ENCODE data around the gene TAF10.
A peak's percentile ranks its signal among the peaks of the same experiment; 100 is the strongest.

Gene TAF10

DNA sequence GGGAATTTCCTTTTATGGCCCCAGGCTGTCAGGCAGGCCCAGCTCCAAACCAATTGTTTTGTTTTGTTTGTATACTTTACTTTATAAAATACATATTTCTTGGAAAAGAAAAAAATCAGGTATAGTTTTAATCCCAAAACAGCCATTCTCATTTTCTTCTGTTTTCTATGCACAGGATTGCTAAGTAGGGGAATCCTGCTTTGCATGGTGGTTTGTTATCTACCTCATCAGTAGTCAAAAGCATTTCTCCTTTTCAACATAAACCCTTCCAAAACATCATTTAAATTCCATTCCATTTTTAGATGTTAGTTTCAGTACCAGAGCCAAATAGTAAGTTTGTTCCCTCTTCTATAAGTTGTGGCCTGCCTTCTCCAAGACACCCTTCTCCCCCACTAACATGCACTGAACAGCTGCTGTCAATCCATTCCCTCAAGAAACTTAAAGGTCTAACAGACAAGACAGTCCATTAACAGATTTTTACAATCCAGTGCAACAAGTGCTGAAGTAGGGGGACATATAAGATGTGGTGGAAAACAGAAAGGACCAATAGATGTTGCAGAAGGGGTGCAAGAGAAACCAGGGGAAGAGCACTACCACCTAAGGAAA, 4.7 kb downstream of the TAF10 start:
- no peak for DNase-seq (ENCODE audit: low spot score)

DNA sequence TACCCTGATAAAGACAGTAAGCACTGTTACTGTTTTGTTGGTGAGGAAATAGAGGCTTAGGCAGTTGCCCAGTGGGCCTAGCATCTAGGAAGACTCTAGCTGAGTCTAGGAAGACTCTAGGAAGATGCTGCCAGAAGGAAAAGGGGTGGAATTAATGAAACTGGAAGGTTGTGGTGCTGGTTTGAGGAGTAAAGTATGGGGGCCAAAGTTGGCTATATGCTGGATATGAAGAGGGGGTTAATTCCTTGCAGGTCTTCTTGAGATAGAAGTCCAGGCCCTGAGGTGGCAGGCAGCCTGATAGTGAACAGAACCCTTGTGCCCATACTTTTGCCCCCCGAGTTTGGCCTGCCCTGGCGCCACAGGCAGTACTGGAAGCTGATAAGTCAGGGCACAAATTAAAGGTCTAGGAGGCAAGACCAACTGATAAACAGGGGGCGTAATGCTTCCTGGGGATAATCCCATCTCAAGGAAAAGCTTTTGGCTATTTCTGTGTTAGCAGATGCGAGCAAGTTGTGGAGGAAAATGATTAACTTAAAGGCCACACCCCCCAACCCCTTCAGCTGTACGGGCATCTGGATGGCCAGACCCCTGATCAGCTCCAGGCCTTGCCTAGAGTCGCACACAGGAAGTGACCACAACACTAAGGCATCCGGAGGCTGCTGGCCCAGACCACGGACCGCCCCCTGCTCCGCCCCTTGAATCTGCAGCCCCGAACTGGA, 5.4 kb downstream of the TAF10 start:
- peak; percentile 96 for DNase-seq (ENCODE audit: low spot score)

DNA sequence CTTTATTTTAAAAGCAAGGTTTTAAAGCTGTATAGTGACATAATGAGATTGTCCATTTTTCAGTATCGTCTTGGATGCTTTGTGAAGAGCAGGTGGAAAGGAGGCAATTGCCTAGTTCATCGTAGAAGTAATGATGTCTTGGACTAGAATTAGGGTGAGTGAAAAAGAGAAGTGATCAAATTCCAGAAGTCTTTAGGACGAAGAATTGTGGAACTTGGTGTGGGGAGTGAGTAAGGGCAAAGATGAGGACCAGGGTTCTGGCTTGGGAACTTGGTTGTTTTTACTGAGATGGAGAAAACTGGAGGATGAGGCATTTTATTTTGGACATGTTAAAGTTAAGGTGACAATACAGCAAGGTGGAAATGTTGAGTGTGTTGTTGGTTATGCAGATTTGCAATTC, 7.2 kb downstream of the TAF10 start:
- no peak for DNase-seq (ENCODE audit: low spot score)

DNA sequence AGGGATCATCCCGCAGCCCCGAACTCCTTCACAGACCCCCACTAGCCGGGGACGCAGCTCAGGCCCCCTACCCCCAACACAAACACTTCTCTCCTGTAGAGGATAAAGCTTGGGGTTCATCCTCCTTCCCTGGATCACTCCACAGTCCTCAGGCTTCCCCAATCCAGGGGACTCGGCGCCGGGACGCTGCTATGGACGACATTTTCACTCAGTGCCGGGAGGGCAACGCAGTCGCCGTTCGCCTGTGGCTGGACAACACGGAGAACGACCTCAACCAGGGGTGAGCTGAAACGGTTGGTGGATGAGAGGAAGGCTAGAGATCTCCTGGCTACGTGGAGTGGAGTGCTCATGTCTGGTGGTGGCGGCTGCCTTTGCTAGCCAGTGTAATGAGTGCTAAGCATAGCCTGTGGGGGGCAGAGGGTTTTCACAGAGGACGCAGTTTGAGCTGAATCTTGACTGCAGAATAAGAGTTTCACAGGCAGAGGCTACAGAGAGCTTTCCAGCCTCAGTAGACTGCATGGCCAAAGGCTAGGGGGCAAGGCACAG, 7.9 kb downstream of the TAF10 start:
- peak; percentile 78 for DNase-seq (ENCODE audit: low spot score)

DNA sequence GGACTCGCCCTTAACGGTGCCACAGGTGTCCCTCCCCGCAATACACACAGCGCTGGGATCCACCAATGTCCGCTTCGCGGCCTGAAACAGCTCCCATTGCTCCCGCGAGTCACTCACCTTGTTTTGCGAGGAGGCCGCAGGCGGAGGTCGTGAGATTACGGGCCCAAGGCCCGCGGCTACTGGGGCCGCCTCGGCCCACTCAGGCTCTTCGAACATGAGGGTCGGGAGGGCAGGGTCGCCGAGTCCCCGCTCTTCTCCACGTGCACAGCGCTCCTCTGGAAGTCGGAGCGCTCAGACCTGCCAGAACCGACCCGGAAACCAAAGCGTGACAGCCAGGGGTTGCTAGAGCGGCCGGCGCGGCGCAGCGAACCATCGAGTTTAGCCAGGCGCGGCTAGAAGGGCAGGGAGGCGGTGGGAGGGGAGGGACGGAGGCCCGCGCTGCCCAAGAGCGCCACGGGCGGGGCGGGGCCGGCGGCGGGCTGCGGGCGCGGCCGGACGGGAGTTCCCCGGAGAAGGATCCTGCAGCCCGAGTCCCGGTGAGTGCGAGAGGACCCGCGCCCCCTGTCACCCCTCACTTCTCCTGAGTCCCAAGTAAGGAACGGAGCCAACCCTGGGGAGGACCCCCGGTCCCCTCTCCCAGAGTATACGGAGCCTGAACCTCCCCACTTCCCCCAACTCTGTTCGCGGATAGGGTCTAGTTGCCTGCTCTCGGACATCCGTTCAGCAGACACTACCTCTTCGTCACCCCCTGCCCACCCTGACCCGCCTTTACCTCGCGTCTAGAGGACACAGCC, 8.5 kb downstream of the TAF10 start, which contains the start of the genes ILK and RRP8:
TSS of gene ILK (plus strand) at position 488 of the 794 bp plus-strand sequence. CDS start 498 bp downstream, outside the sequence.
TSS of gene RRP8 (minus strand) at position 330 of the 794 bp plus-strand sequence. CDS start at position 216, 114 bp downstream.
- DNase-seq (ENCODE audit: low spot score), result peak; percentile 94

- DNase-seq (ENCODE audit: low spot score), result no peak
Observed at GRCh38 chr11:6602096-6602940, 9.7 kb downstream of the TAF10 start.

GRCh38 chr11:6601041-6601461, 11.0 kb downstream of the TAF10 start:
- no peak for DNase-seq (ENCODE audit: low spot score)

DNA sequence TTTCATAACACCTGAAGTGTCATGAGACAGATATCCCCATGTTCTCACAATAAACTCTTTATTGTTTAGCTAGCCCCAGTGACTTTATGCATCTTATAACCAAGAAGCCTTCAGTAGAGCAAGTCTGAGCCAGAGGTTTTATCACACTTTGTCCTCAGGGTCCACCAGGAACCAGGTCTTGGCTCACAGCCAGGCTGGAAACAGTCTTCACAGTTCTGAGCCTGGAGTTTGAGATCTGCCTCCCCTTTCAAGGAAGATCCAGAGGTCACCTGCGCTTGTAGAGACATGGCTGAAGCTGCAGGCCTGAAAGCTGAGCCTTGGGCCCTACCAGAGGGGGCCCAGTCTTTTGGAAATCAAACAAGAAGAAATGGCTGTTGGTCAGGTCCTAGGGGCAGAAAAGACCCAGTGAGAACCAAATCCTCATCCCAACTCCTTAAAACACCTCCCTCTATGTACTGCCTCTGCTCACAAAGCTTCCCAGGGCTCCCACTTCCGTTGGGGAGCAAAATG, 12.1 kb downstream of the TAF10 start:
- DNase-seq (ENCODE audit: low spot score), result no peak

DNA sequence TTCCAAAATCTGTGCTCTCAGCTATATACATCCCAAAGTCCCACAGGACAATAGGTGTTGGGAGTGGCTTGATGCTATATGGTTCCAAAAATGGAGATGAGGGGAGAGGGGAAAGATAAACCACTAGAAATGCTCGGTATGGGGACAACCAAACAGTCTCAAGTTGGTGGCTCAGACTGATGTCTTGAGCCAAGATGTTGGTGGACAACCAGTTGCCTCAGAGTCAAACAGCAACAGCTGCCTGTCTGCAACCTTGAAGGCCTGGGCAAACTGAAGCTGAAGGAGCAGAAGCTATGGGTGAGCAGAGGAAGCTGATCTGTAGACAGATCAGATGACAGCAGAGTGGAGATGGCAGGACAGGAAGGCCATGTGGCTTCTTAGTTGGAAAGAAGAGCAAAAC, 12.6 kb downstream of the TAF10 start:
- DNase-seq (ENCODE audit: low spot score), result no peak

DNA sequence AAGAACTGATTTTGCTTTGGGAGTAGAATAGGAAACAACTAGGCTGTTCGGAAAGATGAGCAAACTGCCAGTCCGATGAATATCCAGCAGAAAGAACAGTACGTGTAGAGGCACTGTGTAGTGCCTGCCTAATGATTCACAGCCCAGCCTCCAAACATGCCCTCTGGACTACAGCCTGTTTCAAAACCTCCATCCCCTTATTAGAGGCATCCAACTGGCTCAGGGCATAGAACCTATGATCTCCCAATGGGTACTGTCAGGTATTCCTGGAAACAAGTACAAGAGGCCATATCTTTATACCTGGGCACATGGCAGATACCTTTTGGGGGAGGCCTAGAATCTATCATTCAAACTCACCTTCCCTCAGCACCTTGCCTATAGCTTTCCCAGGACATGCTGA, 13.5 kb downstream of the TAF10 start:
- DNase-seq (ENCODE audit: low spot score), result no peak

GRCh38 chr11:6596239-6596877, 15.7 kb downstream of the TAF10 start:
- no peak for DNase-seq (ENCODE audit: low spot score)

DNA sequence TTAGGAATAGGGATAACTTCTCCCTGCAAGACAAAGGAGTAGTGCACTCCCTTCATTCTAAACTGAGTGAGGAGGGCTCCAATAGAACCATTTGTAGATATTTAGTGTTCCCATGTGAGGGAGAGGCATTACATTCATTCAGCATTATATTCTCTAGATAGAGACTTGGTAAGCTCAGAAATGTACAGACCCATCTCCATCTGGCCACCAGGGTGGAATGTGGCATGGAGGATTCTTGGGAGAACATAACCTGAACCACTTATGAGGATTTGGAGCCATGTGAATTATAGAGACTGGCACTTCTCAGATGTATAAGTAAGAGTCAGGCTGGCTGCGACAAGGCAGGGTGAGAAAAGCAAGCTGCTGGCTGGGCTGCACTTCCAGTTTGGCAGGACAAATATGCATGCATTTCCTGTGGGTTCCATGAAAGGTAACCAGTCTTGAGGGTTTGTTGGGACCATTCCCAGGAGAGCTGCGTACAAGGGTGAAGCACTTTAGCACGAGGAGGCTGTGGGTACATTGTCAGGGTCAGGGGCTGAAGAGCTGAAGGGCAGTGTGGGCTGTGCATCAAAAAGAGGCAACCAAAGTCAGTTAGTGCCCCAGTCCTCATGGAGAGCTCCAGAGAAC, 17.8 kb downstream of the TAF10 start:
- DNase-seq (ENCODE audit: low spot score), result no peak

DNA sequence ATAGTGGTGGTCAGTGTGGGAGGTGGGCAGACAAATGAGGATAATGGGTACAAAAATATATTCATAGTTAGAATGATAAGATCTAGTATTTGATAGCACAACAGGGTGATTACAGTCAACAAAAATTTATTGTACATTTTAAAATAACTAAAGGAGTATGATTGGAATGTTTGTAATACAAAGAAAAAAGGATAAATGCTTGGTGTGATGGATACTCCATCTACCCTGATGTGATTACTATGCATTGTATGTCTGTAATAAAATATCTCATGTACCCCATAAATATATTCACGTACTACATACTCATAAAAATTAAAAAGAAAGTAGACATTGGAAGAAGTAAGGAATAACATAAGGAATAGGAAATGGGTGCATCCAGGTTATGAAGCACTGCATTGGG, 24.0 kb downstream of the TAF10 start:
- no peak for DNase-seq (ENCODE audit: low spot score)

DNA sequence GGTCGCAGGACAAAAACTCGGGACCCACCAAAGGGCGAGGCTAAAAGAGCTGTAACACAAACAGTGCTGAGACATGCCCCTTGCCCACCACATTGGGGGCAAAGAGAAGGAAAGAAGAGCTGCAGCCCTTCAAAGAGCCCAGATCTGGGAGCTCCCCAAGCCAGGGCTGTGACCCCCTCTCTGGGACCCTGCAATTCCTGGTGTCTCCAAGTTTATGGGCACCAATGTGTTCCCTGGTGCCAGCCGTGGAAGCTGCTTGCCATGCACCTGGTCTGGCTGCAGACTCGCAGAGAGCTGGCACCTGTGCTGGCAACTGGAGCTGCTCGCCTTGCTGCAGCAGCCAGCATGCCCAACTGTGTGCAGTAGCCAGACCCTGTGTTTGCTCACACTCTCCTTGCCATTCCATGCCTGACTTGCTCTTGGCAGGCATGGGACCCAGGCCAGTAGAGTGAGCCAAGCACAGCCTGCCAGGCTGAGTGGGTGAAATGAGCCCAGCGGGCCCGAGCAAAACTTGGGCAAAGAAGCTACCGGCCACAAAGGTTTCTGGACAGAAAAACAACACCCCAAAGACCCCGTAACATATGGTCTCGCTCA, 24.6 kb downstream of the TAF10 start:
- no peak for DNase-seq (ENCODE audit: low spot score)

DNA sequence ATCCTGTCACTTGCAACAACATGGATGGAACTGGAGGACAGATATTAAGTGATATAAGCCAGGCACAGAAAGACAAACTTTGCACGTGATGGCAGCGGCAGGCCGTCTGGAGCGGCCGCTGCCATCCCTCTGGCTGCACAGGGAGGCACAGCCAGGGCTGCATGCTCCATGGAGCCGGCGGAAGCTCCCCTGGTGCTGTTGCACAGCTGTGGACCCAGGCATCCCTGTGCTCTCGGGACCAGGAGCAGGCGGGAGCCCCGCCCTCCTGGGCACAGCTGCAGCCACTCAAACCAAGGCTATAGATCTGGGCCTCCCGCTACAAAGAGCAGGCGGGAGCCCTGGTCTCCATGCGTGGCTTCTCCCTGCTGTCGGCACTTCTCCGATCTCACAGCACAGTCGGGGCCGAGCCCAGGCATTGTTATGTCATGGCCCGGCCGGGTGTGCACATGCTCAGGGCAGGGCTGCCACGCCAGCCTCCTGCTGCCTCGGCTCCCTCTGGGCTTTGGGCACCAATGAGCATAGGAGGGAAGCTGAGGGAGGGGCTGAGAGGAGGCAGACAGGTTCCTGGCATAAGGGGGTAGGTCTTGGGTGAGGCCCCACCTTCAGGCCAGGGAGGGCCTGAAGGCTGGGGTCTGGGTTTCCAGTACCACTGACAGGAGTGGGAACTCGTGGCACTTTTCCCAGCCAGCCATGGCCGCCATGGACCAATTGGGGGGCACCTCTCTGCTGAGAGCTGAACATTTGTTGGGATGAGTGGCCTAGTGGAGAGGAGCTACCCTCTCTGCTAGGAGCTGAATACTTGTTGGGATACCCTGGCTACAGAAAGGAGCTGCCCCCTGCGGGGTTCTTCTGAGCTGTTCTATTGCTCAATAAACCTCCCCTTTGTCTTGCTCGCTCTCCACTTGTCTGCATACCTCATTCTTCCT, 25.3 kb downstream of the TAF10 start:
- DNase-seq (ENCODE audit: low spot score), result no peak

DNA sequence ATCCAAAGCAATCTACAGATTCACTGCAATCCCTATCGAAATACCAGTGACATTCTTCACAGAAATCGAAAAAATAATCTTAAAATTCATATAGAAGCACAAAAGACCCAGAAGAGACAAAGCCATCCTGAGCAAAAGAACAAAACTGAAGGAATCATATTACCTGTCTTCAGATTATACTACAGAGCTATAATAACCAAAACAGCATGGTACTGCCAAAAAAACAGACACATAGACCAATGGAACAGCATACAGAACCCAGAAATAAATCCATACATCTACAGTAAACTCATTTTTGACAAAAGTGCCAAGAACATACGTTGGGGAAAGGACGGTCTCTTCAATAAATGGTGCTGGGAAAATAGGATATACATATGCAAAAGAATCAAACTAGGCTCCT, 27.5 kb downstream of the TAF10 start:
- no peak for DNase-seq (ENCODE audit: low spot score)

DNA sequence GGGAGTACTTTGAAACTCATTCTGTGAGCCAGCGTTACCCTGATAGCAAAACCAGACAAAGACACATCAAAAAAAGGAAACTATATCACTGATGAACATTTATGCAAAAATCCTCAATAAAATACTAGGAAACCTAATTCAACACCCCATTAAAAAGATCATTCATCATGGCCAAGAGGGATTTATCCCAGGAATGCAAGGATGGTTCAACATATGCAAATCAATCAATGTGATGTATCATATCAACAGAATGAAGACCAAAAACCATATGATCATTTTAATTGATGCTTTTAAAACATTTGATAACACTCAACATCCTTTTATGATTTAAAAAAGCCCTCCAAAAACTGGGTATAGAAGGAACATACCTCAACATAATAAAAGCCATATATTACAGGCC, 28.4 kb downstream of the TAF10 start:
- no peak for DNase-seq (ENCODE audit: low spot score)

GRCh38 chr11:6579681-6580080, 32.3 kb downstream of the TAF10 start:
- DNase-seq (ENCODE audit: low spot score), result no peak

GRCh38 chr11:6578134-6578533, 33.9 kb downstream of the TAF10 start:
- DNase-seq (ENCODE audit: low spot score), result no peak
